DMS114 treated with DMSO at 0.1 percent for 48 hours (cell line): ENCODE data around the gene TNFRSF8.

ENCODE experiments used
- DNase-seq: peaks from one replicate; lab custom pipeline; 2025; ENCODE audit not compliant: unreplicated experiment; lab: John Stamatoyannopoulos, UW

Gene TNFRSF8

DNA sequence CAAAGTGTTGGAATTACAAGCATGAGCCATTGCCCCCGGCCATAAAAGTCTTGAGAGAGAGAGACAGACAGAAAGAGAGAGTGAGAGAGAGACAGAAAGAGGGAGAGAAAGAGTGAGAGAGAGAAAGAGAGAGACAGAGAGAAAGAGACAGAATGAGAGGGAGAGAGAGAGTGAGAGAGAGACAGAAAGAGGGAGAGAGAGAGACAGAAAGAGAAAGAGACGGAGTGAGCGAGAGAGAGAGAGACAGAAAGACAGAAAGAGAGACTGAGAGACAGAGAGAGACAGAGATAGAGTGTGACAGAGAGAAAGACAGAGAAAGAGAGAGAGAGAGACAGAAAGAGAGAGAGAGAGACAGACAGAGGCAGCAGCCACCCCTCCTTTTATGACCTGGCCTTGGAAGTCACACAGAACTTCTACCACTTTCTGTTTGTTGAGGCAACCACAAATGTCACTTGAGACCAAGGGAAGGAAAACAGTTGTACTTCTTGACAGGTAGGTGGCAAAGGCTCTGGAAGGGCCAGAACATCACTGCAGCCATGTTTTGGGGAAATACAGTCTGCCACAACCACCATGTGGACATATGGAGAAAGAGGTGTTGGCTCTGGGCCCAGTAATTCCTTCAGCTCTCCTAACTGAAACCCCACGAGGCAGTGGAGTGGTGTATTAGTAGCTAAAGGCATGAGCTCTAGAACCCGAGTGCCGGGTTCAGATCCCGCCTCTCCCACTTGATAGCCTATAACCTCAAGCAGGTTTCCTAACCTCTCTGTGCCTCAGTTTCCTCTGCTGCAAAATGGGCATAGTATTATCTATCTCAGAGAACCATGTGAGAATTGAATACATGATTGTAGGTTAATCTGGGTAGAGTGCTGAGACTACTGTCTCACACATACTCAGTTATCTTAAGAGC lies 50.6 kb downstream of the TNFRSF8 start:
- DNase-seq, result no peak

DNA sequence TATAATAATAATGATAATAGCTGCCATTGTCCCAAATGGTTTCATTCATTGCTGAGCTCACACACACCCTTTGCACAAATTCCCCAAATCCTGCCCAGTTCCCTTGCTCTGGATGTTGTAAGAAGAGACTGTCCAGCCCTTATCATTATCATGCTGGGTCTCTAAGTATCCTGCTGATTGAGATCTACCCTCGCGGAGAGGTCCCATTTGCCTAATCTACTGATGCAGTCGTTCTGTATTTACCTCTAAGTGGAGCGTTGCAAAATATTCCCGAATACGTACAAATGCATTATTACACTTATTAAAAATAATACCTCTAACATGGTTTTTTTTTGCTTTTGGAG lies 51.2 kb downstream of the TNFRSF8 start:
- no peak for DNase-seq

DNA sequence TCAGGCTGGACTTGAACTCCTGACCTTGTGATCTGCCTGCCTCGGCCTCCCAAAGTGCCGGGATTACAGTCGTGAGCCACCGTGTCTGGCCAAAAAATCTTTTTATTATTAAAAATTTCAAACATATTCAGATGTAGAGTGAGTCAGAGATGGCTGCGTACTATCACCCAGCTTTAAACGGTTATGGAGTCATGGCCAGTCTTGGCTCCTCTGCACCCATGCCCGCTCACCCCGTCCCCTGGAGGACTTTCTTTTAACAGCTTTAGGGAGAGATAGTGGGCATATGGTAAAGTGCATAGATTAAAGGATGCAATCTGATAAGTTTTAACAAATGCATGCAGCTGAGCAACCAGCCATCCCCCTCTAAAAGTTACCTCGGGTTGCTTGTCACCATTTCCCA lies 51.8 kb downstream of the TNFRSF8 start:
- DNase-seq, result no peak

DNA sequence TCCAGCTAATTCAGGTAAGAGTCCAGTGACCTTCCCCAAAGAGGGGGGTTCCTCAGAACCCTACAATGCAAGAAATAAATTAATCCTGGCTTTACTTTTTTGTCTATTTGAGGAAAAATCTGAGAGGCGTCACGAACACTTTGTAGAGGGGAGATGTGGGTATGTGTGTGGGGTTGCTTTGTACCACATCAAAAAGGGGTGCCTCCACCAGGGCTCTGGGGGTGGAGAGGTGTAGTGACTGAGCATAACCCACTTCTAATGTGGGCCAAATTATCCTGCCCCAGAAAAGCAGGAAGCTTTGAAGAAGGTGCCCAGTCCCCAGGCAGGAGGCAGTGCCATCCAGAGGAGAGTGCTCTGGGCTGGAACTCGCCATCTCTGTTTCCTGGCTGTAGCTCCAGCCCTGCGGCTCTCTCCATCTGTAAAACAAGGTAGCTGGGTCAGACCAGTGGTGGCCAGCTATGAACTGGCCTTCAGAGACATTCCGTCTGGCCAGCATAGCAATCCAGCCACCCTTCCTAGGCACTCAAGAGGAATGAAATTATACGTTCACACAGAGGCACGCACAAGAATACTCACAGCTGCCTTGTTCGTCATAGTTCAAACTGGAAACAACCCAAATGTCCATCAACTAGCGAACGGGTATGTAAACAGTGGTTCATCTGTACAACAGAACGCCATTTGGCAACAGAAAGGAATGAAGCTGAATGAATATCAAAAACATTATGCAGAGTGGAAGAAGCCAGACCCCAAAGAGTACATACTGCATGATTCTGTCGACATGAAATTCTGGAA lies 58.3 kb downstream of the TNFRSF8 start:
- no peak for DNase-seq

DNA sequence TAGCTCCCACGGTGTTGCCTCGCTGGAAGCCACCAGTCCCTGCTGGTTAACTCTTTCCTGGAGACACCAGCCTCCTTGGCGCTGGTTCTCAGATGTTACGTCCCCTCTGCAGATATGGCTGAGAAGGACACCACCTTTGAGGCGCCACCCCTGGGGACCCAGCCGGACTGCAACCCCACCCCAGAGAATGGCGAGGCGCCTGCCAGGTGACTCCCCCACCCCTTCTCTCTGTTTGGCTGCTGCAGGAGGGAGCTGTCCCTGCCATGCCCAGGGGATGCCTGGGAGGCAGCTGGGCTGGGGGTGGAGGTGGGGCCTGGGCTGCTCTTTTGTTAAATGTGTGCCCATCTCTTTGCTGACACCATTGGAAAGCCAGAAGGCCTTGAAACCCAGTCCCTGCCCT lies 60.1 kb downstream of the TNFRSF8 start:
- DNase-seq, result no peak

DNA sequence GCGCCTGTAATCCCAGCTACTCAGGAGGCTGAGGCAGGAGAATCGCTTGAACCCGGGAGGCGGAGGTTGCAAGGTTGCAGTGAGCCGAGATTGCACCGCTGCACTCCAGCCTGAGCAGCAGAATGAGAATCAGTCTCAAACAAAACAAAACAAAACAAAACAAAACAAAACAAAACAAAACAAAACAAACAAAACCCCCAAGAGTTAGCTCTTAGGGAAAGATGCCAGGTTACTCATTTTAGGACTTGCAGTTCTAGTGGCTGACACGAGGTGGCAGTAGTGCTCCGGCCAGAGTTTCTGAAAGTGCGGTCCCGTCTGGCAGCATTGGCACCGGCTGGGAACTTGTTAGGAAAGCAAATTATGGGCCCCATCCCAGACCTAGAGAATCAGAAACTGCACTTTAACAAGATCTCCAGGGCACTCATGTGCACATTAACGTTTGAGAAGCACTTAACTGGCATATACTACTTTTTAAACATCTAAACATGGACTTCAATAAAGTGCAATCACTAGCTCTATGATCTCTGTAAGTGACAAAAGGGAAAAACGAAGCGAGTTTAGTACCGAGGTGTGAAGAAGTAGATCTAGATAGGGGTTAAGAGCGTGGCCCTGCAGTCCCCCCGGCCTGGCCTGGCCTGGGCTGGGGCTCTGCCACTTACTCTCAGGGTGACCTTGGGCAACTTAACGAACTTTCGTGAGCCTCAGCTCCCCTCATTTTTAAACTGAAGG lies 61.8 kb downstream of the TNFRSF8 start:
- DNase-seq, result peak; percentile 60

DNA sequence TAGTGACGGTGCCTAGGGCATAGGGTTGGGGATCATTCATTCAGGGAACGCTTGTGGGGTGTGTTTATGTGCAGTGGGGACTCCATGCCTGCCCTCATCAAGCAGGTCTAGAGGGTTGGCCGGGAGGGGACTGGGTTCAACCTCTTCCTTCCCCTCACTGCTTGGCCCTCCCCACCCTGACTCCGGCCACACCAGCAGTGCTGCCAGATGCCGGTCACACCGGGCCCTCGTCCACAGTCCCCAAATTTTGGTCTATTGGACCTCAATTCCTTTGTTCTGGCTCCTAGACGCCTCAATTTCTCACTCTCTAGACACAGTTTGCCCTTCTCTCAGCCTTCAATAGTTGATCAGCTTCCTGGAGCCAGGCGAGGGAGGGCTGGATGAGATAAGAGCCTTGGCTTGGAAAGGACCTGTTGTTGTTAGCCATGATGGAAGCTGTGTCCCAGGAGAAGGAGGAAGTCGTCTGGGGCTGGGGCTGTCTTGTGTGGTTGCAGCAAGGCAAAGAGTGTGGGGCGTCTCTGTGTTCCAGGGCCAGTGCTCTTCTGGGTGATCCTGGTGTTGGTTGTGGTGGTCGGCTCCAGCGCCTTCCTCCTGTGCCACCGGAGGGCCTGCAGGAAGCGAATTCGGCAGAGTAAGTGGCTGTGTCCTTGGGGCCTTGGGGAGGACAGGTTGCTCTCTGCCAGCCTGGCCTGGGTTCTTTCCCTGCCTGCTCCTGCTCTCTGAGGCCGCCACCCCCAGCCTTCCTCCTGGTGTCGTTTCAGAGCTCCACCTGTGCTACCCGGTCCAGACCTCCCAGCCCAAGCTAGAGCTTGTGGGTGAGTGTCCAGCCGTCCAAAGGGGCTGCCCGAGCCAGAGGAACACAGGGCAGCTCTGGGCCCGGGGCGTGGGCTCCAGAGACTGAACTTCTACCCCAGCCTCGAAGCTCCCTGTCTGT lies 62.6 kb downstream of the TNFRSF8 start:
- DNase-seq, result no peak

DNA sequence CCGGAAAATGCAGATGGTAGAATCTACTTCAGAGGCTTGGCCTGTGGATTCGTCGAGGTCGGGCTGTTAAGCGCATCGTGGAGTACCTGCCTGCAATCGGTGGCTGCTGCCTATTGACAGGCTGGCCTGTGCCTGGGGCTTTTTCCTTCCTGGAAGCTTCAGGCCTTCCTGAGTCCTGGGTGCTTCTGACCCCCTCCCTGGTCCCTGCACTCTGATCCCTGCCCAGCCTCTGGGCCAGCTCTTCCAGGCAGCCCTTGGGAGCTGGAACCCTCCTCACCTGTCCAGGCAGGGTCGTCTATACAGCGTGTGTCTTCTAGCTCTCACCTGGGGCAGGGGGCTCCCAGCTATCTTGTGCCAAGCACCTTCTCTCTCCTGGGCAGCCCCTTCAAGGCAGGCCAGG lies 63.7 kb downstream of the TNFRSF8 start:
- DNase-seq, result no peak

DNA sequence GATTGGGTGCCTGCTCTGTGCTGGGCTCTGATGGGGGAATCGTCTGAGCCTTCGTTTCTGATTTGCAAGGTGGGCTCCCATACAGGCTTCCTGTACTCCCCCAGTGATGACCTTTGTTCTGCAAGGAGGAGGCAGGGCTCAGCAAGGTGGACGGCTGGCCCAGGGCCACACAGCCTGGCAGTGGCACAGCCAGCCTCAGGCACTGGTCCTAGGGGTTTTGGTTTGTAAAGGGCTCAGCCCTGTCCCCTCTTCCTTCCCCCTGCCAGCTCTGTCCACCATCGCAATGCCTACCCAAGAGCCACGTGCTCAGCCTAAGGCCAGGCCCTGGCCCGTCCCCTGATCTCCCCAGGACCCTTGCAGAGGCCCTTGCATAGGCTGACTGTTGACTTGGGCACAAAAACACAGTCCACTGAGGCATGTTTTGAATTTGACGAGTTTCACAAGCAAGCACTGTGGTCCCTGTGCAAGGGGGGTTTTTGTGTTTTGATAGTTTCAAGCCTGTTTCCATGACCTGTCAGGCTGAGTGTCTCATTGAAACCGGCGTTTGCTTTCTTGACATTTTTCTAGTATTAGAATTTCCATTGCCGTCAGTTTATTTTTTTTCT lies 64.2 kb downstream of the TNFRSF8 start:
- DNase-seq, result no peak

DNA sequence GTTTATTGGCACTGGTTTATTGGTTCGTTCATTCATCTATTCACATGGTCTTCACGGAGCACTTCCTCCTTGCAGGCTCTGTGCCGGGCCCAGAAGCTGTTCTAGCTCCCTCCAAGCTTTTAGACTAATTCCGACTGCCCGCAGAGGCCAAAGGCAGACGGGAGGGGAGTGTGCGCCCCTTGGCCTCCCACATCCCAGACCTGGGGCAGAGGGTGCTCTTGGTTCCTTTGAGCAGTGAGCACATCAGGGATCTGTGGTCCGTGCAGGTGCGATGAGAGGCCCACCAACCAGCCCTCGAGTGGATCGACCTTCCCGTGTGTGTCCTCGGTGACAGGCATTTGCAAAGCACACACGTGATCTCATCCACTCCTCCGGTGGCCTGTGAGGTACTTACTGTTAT lies 65.0 kb downstream of the TNFRSF8 start:
- no peak for DNase-seq

DNA sequence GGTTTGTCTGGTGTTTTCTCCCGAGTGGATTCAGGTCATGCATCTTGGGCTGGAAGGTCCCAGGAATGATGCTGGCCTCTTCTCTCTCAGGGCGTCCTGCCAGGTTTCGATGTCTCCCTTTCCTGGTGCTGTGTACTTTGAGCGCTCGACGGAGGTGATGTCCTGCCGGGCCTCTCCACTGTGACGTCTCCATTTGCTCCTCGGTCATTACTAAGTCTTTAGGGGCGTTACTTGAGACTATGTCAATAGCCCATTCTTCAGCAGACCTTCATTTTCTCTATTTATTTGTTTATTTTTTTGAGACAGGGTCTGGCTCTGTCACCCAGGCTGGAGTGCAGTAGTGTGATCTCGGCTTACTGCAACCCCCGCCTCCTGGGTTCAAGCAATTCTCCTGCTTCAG lies 66.5 kb downstream of the TNFRSF8 start:
- DNase-seq, result no peak

DNA sequence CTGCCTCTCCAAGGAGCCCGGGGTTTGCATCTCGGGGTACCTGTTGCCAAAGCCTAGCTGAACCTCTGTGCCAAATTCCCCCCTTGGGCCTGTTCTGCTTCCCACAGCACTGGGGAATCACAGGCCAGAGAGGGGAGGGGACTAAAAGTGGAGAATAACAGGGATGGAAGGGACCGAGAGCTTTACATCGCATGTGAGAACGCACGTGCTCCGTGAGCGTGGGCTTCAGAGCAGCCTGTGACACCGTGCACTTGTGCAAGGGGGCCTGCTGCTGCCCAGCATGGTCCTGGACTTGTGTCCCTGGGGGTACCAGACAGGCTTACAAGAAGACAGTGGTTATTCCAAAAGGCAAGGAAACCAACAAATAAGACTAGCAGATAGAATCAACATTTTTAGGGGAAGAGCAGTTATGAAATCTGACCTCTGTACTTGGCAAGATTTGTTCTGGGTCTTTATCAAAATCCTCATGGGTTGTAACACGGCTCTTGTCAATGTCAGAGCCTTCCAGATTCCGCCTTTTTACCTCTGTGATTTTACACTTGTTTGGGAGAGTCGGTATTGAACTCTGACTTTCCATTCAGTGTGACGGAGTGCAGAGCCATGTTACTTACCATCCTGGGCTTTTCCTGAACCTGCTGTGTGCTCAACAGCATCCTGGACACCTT lies 67.5 kb downstream of the TNFRSF8 start:
- DNase-seq, result no peak

DNA sequence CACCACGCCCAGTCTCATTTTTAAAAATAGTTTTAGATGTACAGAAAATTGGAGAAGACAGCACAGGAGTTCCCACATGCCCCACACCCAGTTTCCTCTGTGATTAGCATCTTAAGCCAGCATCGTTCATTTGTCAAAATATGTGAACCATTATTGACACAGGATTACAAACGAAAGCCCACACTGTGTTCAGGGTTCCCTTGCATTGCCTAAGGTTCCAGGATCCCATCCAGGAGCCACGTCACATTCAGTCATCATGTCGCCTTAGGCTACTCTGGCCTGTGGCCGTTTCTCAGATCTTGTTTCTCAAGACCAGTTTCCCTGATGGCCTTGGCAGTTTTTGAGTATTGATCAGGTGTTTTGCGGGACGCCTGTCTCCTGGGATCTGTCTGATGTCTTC lies 69.0 kb downstream of the TNFRSF8 start:
- no peak for DNase-seq

DNA sequence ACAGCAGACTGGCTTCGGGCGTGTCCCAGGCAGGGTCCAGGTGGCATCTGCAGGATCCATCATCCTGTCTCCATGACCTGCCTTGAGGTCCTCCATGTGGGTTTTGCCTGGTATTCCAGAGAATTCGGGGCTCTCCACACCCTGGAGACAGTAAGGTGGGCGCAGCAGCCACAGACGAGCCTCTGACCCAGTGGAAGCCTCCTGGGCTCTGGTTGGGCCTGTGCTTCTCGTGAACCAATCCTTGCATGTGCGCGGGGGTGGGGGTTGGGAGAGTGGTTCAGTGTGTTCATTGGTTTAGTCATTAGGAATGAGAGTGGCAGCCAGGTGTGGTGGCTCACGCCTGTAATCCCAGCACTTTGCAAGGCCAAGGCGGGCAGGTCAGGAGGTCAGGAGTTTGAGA lies 71.6 kb downstream of the TNFRSF8 start:
- no peak for DNase-seq

DNA sequence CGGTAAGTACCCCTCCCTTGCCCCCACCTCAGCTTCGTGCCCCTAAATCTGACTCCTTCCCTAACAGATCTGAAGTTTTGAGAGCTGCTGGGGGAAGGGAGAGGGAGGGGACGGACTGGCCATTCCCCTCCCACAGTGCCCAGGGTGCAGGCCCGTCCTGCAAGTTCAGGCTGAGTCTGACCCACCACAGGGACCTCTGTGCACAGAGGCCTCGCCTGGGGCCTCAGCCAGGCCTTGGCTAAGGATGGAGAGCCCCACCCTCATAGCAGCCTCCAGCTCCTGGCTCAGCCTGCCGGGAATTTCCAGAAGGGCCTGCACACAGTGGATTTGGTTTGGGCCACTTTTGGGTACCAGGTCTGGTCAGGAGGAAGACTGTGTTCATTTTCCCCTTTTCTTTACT lies 72.5 kb downstream of the TNFRSF8 start:
- DNase-seq, result no peak

DNA sequence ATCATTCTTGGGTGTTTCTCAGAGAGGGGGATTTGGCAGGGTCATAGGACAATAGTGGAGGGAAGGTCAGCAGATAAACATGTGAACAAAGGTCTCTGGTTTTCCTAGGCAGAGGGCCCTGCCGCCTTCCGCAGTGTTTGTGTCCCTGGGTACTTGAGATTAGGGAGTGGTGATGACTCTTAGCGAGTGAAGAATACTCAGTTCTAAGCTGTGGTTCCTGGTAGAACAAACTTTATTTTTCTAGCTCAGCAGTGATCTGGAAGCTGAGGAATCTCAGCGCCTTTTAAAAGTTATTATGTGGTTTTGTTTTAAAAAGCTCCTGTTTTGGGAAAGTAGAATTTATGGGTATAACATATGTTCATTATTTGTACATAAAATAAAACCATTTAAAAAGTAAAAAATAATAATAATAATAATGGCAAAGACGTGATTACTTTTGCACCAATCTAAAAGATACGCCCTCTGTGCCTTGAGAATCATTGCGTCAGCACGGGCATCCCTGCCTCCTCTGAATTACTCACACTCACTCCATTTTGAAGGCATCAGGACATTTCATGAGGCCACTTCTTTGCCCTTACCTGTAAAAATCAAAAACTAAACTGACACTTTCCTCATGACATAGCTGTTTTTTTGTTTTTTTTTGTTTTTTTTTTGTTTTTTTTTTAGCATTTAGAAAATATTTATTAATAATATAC lies 74.0 kb downstream of the TNFRSF8 start:
- DNase-seq, result no peak

DNA sequence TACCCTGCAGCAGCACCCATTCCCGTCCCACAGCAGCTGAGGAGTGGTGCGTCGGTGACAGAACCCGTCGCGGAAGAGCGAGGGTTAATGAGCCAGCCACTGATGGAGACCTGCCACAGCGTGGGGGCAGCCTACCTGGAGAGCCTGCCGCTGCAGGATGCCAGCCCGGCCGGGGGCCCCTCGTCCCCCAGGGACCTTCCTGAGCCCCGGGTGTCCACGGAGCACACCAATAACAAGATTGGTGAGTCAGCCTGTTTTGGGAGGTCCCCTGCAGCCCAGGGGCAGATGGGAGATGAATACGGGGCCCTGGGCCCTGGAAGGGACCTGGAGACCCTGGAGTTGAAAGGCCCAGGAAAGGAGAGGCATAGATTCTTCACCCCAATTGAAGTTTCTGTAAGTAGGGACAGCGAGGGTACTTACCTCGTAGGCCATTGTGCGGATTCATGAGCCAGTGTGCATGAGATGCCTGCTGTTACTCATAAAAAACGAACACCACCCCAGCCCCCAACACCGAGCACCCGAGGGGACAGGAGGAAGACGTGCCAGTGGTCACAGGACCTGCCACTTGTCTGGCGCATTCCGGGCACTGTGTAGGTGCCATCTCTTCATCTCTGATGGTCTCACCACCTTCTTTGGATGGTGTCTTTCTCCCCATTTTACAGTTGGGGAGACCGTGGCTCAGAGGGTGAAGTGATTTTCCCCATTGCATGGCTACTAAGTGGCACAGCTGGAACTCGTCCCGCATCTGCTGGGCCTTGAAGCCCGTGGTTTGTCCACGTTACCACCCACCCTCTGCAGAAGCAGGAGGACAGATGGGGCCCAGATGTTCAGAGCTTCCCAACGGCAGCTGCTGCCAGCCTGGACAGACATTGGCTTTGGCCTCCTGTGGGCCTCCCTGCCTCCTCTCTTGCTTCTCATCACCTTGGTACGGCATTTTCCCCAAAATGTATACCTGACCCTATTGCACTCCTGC lies 75.4 kb downstream of the TNFRSF8 start:
- DNase-seq, result no peak

DNA sequence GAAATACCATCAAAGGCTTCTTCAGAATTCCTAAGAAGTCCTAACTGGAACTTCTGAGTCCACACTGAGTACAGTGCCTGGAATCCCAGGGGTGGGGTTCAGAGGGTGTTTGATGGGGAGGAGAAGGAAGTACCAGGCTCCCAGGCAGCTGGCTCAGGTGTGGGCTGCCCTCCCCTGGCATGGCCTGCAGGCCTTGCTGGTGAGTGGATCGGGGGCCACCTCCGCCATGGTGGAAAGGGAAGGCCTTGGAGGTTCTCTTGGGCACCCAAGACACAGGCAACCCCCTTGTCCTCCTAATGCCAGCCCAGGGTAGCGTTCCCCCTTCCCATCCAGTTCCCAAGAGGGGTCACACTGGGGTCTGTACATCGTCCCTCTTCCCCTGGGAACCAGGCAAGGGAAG lies 76.9 kb downstream of the TNFRSF8 start:
- DNase-seq, result no peak
